ENCODE results near the gene NAT16. TPM values are rescaled to one million over a fixed set of nuclear protein-coding genes. Genes with fewer than 3 reads are reported as not detected.

NAT16 gene
- total RNA-seq, 4 donors from 2014 or later = not detected

GRCh38 chr7:101129603-101130117 lies 50.4 kb downstream of the NAT16 start:
- TF ChIP-seq POLR2A (IDR thresholded peaks at IDR 0.05) = no peak
- no peak for TF ChIP-seq CTCF (IDR thresholded peaks at IDR 0.05)
- no peak for DNase-seq (ENCODE audit: low spot score in 2 of 2)
- intact Hi-C loops (cut with DNase I; ENCODE audit: low total_unique reads) = no loop called here
- WGBS, 2 donors = 91 to 96% methylated on average over 3 of the region's 3 CpGs
- H3K4me3 ChIP-seq (ENCODE audit: low read depth, poor library complexity, severe bottlenecking) = no peak overlapping the region

GRCh38 chr7:101128040-101128834 lies 51.9 kb downstream of the NAT16 start:
- H3K4me3 ChIP-seq (ENCODE audit: low read depth, poor library complexity, severe bottlenecking) = no peak overlapping the region
- WGBS, 2 donors = 71 to 78% methylated on average over 14 of the region's 14 CpGs
- intact Hi-C loops (cut with DNase I; ENCODE audit: low total_unique reads) = no loop called here
- TF ChIP-seq CTCF (IDR thresholded peaks at IDR 0.05) = no peak
- no peak for TF ChIP-seq POLR2A (IDR thresholded peaks at IDR 0.05)
- no peak for DNase-seq (ENCODE audit: low spot score in 2 of 2)

GRCh38 chr7:101127460-101128039 lies 52.5 kb downstream of the NAT16 start:
- no peak for DNase-seq (ENCODE audit: low spot score in 2 of 2)
- no peak overlapping the region for H3K4me3 ChIP-seq (ENCODE audit: low read depth, poor library complexity, severe bottlenecking)
- 57 to 64% methylated on average over 3 of the region's 3 CpGs for WGBS, 2 donors
- intact Hi-C loops (cut with DNase I; ENCODE audit: low total_unique reads) = no loop called here
- TF ChIP-seq POLR2A (IDR thresholded peaks at IDR 0.05) (no peak), CTCF (IDR thresholded peaks at IDR 0.05) (no peak)

GRCh38 chr7:101126651-101127459 lies 53.2 kb downstream of the NAT16 start, which contains the start of gene SERPINE1:
Gene SERPINE1, plus strand, starts transcription at chr7:101127104. Its CDS starts 1,290 bp downstream, at chr7:101128394.
- DNase-seq (ENCODE audit: low spot score in 2 of 2) = peak; percentile 92 to 97
- intact Hi-C loops (cut with DNase I; ENCODE audit: low total_unique reads) = no loop called here
- TF ChIP-seq CTCF (IDR thresholded peaks at IDR 0.05) (peak in 1 of 3 donors; percentile 82), POLR2A (IDR thresholded peaks at IDR 0.05) (no peak)
- no peak within 1 kb of the TSS for H3K4me3 ChIP-seq (ENCODE audit: low read depth, poor library complexity, severe bottlenecking)
- WGBS, 2 donors = 3 to 4% methylated on average over 22 of the region's 22 CpGs

- TF ChIP-seq CTCF (IDR thresholded peaks at IDR 0.05) (peak in 1 of 3 donors; percentile 89), POLR2A (IDR thresholded peaks at IDR 0.05) (no peak)
- no peak overlapping the region for H3K4me3 ChIP-seq (ENCODE audit: low read depth, poor library complexity, severe bottlenecking)
- WGBS, 2 donors = 20 to 24% methylated on average over 15 of the region's 15 CpGs
- intact Hi-C loops (cut with DNase I; ENCODE audit: low total_unique reads) = no loop called here
- DNase-seq (ENCODE audit: low spot score in 2 of 2) = peak; percentile 38 to 92
Measured at GRCh38 chr7:101125989-101126650, 54.0 kb downstream of the NAT16 start.
